ENCODE results near the gene LPAR2. TPM values are rescaled to one million over a fixed set of nuclear protein-coding genes. Genes with fewer than 3 reads are reported as not detected.
A peak's percentile ranks its signal among the peaks of the same experiment; 100 is the strongest.

The LPAR2 gene
- total RNA-seq, 4 donors from 2014 or later: 16.5 to 31.6 (median 28.2) TPM

DNA sequence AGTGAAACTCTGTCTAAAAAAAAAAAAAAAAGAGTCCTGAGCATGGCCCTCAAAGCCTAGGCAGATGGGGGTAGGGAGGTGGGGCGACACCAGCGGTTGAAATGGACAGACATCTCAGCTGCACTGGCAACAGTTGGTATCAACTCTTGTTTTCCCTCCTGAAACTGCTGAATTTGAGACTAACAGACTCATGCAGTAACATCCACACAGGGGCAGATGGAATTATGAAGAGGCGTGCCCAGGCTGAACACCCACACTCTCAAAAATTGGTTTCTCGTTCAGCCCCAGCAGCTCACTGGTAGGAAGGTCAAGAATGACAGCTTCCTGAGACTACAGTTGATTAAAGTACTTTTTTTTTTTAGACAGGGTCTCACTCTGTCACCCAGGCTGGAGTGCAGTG lies 33.6 kb downstream of the LPAR2 start:
- H3K4me3 ChIP-seq (ENCODE audit: low read depth, poor library complexity, severe bottlenecking): no peak overlapping the region
- intact Hi-C loops (cut with DNase I; ENCODE audit: low total_unique reads): no loop called here
- TF ChIP-seq POLR2A (IDR thresholded peaks at IDR 0.05): no peak
- TF ChIP-seq, protein P1, sequence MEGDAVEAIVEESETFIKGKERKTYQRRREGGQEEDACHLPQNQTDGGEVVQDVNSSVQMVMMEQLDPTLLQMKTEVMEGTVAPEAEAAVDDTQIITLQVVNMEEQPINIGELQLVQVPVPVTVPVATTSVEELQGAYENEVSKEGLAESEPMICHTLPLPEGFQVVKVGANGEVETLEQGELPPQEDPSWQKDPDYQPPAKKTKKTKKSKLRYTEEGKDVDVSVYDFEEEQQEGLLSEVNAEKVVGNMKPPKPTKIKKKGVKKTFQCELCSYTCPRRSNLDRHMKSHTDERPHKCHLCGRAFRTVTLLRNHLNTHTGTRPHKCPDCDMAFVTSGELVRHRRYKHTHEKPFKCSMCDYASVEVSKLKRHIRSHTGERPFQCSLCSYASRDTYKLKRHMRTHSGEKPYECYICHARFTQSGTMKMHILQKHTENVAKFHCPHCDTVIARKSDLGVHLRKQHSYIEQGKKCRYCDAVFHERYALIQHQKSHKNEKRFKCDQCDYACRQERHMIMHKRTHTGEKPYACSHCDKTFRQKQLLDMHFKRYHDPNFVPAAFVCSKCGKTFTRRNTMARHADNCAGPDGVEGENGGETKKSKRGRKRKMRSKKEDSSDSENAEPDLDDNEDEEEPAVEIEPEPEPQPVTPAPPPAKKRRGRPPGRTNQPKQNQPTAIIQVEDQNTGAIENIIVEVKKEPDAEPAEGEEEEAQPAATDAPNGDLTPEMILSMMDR (IDR thresholded peaks at IDR 0.05): no peak
- 77 to 82% methylated on average over 4 of the region's 4 CpGs for WGBS, 2 donors
- DNase-seq (ENCODE audit: low spot score in 2 of 2): no peak

GRCh38 chr19:19592690-19593089 lies 35.3 kb downstream of the LPAR2 start:
- intact Hi-C loops (cut with DNase I; ENCODE audit: low total_unique reads): no loop called here
- WGBS, 2 donors: 90 to 98% methylated on average over 10 of the region's 10 CpGs
- DNase-seq (ENCODE audit: low spot score in 2 of 2): no peak
- TF ChIP-seq POLR2A (IDR thresholded peaks at IDR 0.05): no peak
- TF ChIP-seq, protein P1 (IDR thresholded peaks at IDR 0.05): no peak
- H3K4me3 ChIP-seq (ENCODE audit: low read depth, poor library complexity, severe bottlenecking): no peak overlapping the region

DNA sequence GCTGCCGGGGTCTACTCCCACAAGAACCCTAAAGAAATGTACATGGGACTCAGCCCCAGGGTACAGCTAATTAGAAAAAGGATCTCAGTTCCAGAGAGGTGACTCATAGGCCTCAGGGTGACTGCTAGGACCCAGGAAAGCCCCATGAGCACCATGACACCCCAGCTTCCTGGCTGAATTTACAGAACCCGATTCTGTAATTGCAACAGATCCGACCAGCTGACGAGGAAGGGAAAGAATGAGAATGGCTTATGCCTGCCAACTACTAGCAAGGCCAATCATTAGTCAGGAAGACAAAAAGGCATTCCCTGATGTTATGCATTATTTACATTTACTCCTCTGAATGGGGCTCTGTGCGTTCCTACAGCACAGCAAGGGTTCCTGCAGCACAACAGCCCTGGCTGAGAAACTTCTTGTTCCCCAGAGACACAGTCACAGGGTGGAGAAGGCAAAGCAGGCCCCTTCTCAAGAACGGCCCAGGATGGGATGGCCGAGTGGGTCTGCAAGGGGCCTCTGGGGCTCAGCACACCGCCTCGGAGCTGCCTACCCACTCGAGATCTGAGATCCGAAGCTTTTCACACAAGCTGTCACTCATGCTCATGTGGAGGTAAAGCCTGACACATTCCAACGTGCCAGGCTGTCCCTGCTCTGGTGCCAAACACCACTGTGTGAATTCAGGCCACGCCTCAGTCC lies 36.7 kb downstream of the LPAR2 start:
- TF ChIP-seq, protein P1 (IDR thresholded peaks at IDR 0.05): no peak
- no peak for TF ChIP-seq POLR2A (IDR thresholded peaks at IDR 0.05)
- intact Hi-C loops (cut with DNase I; ENCODE audit: low total_unique reads): no loop called here
- 19 to 21% methylated on average over 13 of the region's 13 CpGs for WGBS, 2 donors
- H3K4me3 ChIP-seq (ENCODE audit: low read depth, poor library complexity, severe bottlenecking): no peak overlapping the region
- peak in 1 of 2 donors; percentile 80 for DNase-seq (ENCODE audit: low spot score in 2 of 2)

- WGBS, 2 donors: 77 to 85% methylated on average over 2 of the region's 2 CpGs
- no peak for TF ChIP-seq POLR2A (IDR thresholded peaks at IDR 0.05)
- TF ChIP-seq, protein P1 (IDR thresholded peaks at IDR 0.05): no peak
- intact Hi-C loops (cut with DNase I; ENCODE audit: low total_unique reads): no loop called here
- DNase-seq (ENCODE audit: low spot score in 2 of 2): no peak
- H3K4me3 ChIP-seq (ENCODE audit: low read depth, poor library complexity, severe bottlenecking): no peak overlapping the region
These were observed 39.5 kb downstream of the LPAR2 start for GRCh38 chr19:19588546-19588945.

- WGBS, 2 donors: 94 to 95% methylated on average over 5 of the region's 5 CpGs
- TF ChIP-seq POLR2A (IDR thresholded peaks at IDR 0.05): no peak
- TF ChIP-seq, protein P1 (IDR thresholded peaks at IDR 0.05): no peak
- DNase-seq (ENCODE audit: low spot score in 2 of 2): no peak
- intact Hi-C loops (cut with DNase I; ENCODE audit: low total_unique reads): no loop called here
- H3K4me3 ChIP-seq (ENCODE audit: low read depth, poor library complexity, severe bottlenecking): no peak overlapping the region
These were observed 40.2 kb downstream of the LPAR2 start for GRCh38 chr19:19587771-19588170.

DNA sequence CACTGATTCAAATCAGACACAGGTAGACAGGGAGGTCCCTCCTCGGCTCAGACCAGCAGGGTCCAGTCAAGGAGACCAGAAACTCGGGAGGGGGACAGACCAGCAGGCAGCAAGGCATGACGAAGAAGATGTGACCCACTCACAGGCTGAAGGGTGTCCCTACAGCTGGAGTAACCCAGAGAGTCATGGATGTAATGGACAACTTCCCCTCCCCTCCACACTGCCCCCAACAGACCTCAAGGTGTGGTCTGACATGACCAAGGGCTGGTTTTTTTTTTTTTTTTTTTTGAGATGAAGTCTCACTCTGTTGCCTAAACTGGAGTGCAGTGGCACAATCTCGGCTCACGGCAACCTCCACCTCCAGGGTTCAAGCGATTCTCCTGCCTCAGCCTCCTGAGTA lies 43.7 kb downstream of the LPAR2 start:
- TF ChIP-seq, protein P1 (IDR thresholded peaks at IDR 0.05): no peak
- no peak for TF ChIP-seq POLR2A (IDR thresholded peaks at IDR 0.05)

More for the DNA sequence above, 43.7 kb downstream of the LPAR2 start:
- intact Hi-C loops (cut with DNase I; ENCODE audit: low total_unique reads): no loop called here
- no peak overlapping the region for H3K4me3 ChIP-seq (ENCODE audit: low read depth, poor library complexity, severe bottlenecking)
- 92 to 96% methylated on average over 6 of the region's 6 CpGs for WGBS, 2 donors
- no peak for DNase-seq (ENCODE audit: low spot score in 2 of 2)
